GM21737 (cell line): ENCODE results near the gene COL11A1.
"Not testable (repeated sequence)": the region's sequence is repeated elsewhere in the genome, so short reads cannot be mapped to it uniquely, and the experiment has no call there.

ENCODE experiments used
- ATAC-seq: cut with Tn5 transposase; IDR thresholded peaks from one replicate; pipeline ENCODE4 v1.9.1; 2021; ENCODE audit warnings: mild to moderate bottlenecking, moderate library complexity; ENCODE audit not compliant: unreplicated experiment

COL11A1 gene

GRCh38 chr1:103087256-103087655, 21.1 kb downstream of the COL11A1 start:
- no peak for ATAC-seq

- no peak for ATAC-seq
Measured at GRCh38 chr1:103084181-103084580, 24.1 kb downstream of the COL11A1 start.

GRCh38 chr1:103075316-103076000, 32.9 kb downstream of the COL11A1 start:
- no peak for ATAC-seq

GRCh38 chr1:103074224-103074623, 34.1 kb downstream of the COL11A1 start:
- no peak for ATAC-seq

GRCh38 chr1:103069201-103069600, 39.1 kb downstream of the COL11A1 start:
- ATAC-seq: no peak

- ATAC-seq: no peak
Measured at GRCh38 chr1:103063921-103064320, 44.4 kb downstream of the COL11A1 start.

- ATAC-seq: no peak
Measured at GRCh38 chr1:103058391-103058790, 49.9 kb downstream of the COL11A1 start.

- ATAC-seq: no peak
Measured at GRCh38 chr1:103056423-103056822, 51.9 kb downstream of the COL11A1 start.

- ATAC-seq: not testable (repeated sequence)
Measured at GRCh38 chr1:103028110-103028509, 80.2 kb downstream of the COL11A1 start.

- no peak for ATAC-seq
Measured at GRCh38 chr1:103025858-103026409, 82.4 kb downstream of the COL11A1 start.

- ATAC-seq: no peak
Measured at GRCh38 chr1:103024051-103024450, 84.3 kb downstream of the COL11A1 start.

- ATAC-seq: no peak
Measured at GRCh38 chr1:103002005-103002404, 106.3 kb downstream of the COL11A1 start.

GRCh38 chr1:102978874-102979273, 129.4 kb downstream of the COL11A1 start:
- ATAC-seq: no peak

- no peak for ATAC-seq
Measured at GRCh38 chr1:102977292-102977691, 131.0 kb downstream of the COL11A1 start.

GRCh38 chr1:102970496-102971078, 137.7 kb downstream of the COL11A1 start:
- no peak for ATAC-seq

GRCh38 chr1:102967786-102968185, 140.5 kb downstream of the COL11A1 start:
- no peak for ATAC-seq

GRCh38 chr1:102961549-102961948, 146.8 kb downstream of the COL11A1 start:
- ATAC-seq: no peak

GRCh38 chr1:102954576-102954975, 153.7 kb downstream of the COL11A1 start:
- no peak for ATAC-seq

- no peak for ATAC-seq
Measured at GRCh38 chr1:102952400-102952799, 155.9 kb downstream of the COL11A1 start.

- ATAC-seq: no peak
Measured at GRCh38 chr1:102942324-102942723, 166.0 kb downstream of the COL11A1 start.

GRCh38 chr1:102941366-102941947, 166.9 kb downstream of the COL11A1 start:
- no peak for ATAC-seq

- no peak for ATAC-seq
Measured at GRCh38 chr1:102937401-102937800, 170.9 kb downstream of the COL11A1 start.
